ENCODE data around the gene TTYH3. TPM values are rescaled to one million over a fixed set of nuclear protein-coding genes. Genes with fewer than 3 reads are reported as not detected.
A peak's percentile ranks its signal among the peaks of the same experiment; 100 is the strongest.

The TTYH3 gene
- total RNA-seq, 4 donors from 2014 or later = 14.0 to 26.3 (median 19.5) TPM

DNA sequence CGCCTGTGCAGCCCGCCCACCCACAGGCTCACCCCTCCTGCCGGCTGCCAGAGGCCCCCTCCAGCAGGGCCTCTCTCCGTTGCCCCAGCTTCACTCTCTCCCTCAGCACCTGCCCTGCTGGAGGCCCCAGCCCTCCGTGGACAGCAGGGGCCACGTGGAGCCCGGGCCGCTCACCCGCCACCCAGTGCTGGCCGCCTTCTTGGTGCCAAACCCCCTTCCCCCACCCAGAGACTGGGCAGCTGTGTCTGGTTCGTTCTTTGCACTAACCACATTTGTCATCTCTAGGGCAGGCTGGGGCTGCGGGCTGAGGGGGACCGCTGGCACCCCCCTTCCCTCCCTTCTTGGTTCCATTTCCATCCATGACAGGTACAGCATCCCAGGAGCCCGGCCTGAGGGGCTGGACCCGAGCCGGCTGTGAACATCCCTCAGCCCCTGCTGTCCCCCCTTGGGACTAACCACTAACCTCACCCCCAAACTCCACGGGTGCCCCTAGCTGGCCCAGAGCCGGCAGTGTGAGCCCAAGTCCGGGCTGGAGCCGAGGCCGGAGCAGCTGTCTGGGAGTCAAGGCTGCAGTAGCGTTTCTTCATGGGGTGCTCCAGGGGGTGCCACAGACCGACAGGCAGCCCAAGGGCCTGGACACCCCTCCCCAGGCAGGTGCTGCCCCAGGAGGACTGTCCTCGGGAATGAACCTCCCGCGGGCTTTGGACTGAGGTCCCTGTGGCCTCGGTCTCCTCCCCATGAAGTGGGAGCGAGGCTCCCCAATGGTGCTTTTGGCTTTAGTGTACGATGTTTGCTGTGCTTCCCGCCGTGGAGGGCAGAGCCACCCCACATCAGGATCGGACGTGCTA lies 30.7 kb downstream of the TTYH3 start:
- WGBS = 70% methylated on average over 17 of the region's 33 CpGs

DNA sequence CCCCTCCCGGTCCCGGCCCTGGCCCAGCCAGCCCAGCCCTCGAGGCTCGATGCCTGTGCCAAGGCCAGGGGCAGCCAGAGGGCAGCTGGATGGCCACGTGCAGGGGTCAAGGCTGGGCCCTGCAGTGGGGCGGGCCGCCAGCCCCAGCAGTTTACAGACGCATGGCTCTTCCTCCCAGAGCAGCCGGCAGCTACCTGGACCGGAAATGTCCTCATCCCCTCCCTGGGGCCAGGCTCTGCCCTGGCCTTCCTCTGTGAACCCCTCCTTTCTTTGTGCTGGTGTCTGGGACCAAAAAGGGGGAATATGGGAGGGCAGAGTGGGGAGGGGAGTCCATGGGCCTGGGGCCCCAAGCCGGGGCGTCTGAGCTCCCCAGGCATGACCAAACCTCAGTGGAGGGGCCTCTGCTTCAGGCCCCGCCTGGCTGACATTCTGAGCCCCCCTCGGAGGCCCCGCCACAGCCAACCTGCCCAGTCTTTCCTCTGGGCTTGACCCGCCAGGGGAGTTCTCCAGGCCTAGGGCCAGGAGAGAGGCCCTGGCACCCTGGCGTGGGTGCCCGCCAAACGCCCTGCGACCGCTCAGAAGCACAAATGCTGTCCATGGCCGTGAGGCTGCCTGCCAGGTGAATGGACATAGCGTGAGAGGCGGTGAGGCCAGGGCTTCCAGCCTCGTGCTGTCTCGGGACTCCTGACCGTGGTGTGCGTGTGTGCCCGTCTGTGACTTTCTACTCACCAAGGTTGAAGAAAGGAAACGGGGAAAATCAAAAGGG lies 31.5 kb downstream of the TTYH3 start:
- Histone ChIP-seq H3K9me3 (no peaks in the 10 kb centered on the region), H3K27ac (no peak overlapping the region), H3K4me3 (no peak overlapping the region), H3K4me1 (peaks cover 37% of the 10 kb centered on the region), H3K36me3 (peaks cover 21% of the 10 kb centered on the region), H3K27me3 (no peaks in the 10 kb centered on the region)
- DNase-seq (ENCODE audit: low spot score in 2 of 2) = peak in 1 of 2 donors; percentile 64
- TF ChIP-seq POLR2A (IDR thresholded peaks at IDR 0.05) (no peak), POLR2AphosphoS5 (IDR thresholded peaks at IDR 0.05) (no peak), EP300 (IDR thresholded peaks at IDR 0.05) (no peak)
- TF ChIP-seq, protein P1, sequence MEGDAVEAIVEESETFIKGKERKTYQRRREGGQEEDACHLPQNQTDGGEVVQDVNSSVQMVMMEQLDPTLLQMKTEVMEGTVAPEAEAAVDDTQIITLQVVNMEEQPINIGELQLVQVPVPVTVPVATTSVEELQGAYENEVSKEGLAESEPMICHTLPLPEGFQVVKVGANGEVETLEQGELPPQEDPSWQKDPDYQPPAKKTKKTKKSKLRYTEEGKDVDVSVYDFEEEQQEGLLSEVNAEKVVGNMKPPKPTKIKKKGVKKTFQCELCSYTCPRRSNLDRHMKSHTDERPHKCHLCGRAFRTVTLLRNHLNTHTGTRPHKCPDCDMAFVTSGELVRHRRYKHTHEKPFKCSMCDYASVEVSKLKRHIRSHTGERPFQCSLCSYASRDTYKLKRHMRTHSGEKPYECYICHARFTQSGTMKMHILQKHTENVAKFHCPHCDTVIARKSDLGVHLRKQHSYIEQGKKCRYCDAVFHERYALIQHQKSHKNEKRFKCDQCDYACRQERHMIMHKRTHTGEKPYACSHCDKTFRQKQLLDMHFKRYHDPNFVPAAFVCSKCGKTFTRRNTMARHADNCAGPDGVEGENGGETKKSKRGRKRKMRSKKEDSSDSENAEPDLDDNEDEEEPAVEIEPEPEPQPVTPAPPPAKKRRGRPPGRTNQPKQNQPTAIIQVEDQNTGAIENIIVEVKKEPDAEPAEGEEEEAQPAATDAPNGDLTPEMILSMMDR (IDR thresholded peaks at IDR 0.05) = no peak
- 70% methylated on average over 19 of the region's 30 CpGs for WGBS

More for the DNA sequence above, 30.7 kb downstream of the TTYH3 start:
- no peak overlapping the region for H3K27ac ChIP-seq
- peaks cover 29% of the 10 kb centered on the region for H3K36me3 ChIP-seq
- no peaks in the 10 kb centered on the region for H3K27me3 ChIP-seq
- H3K4me1 ChIP-seq = peaks cover 37% of the 10 kb centered on the region
- H3K4me3 ChIP-seq = no peak overlapping the region
- no peak for DNase-seq (ENCODE audit: low spot score in 2 of 2)
- TF ChIP-seq EP300 (IDR thresholded peaks at IDR 0.05) (no peak), POLR2AphosphoS5 (IDR thresholded peaks at IDR 0.05) (no peak), POLR2A (IDR thresholded peaks at IDR 0.05) (no peak)
- TF ChIP-seq, protein P1 (IDR thresholded peaks at IDR 0.05) = no peak
- H3K9me3 ChIP-seq = no peaks in the 10 kb centered on the region

DNA sequence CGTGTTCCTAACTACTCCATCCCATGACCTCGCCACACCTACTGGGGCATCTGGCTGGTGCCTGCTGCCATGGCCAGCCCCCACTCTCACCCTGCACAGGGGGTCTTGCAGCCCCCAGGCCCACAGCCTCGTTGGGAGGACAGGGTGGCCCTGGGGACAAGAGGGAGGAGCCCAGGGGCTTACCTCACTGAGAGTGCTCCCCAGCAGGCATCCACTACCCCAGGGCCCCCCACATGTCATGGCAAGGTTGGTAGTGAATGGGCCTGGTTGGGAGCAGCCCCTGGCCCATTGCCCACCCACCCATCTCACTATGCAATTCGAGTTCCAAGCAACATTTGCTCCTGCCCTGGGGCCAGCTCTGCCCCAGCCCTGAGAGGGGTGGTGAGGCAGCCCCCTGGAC lies 32.2 kb downstream of the TTYH3 start:
- Histone ChIP-seq H3K9me3 (no peaks in the 10 kb centered on the region), H3K36me3 (peaks cover 14% of the 10 kb centered on the region), H3K4me3 (no peak overlapping the region), H3K4me1 (peaks cover 37% of the 10 kb centered on the region), H3K27ac (no peak overlapping the region), H3K27me3 (no peaks in the 10 kb centered on the region)
- no peak for TF ChIP-seq POLR2AphosphoS5 (IDR thresholded peaks at IDR 0.05)
- TF ChIP-seq, protein P1 (IDR thresholded peaks at IDR 0.05) = no peak
- TF ChIP-seq EP300 (IDR thresholded peaks at IDR 0.05) = no peak
- 60% methylated on average over 3 of the region's 4 CpGs for WGBS
- no peak for DNase-seq (ENCODE audit: low spot score in 2 of 2)

DNA sequence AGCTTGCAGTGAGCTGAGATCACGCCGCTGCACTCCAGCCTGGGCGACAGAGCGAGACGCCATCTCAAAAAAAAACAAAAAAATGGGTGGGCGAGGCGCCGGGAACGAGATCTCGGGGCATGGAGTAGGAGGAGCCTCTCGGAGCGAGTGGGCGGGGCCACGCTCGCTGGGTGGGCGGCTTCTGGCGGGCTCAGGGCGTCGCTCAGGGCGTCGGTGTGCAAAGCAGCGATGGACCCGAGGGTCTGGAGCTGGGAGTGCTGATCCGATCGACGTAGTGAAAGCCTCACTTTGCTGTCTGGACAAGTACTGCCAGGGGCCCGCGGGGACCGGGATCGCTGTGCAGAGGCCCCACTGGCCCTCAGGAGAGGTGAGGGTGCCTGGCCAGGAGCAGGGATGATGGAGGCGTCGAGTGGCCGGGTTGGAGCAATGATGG lies 33.6 kb downstream of the TTYH3 start:
- no peak for DNase-seq (ENCODE audit: low spot score in 2 of 2)
- H3K4me1 ChIP-seq = peaks cover 32% of the 10 kb centered on the region
- H3K27me3 ChIP-seq = no peaks in the 10 kb centered on the region
- TF ChIP-seq POLR2AphosphoS5 (IDR thresholded peaks at IDR 0.05) = no peak
- TF ChIP-seq EP300 (IDR thresholded peaks at IDR 0.05) = no peak
- no peak for TF ChIP-seq POLR2A (IDR thresholded peaks at IDR 0.05)
- TF ChIP-seq, protein P1 (IDR thresholded peaks at IDR 0.05) = no peak
- WGBS = 26% methylated on average over 20 of the region's 33 CpGs
- peaks cover 12% of the 10 kb centered on the region for H3K36me3 ChIP-seq
- H3K4me3 ChIP-seq = no peak overlapping the region
- H3K27ac ChIP-seq = no peak overlapping the region
- no peaks in the 10 kb centered on the region for H3K9me3 ChIP-seq

DNA sequence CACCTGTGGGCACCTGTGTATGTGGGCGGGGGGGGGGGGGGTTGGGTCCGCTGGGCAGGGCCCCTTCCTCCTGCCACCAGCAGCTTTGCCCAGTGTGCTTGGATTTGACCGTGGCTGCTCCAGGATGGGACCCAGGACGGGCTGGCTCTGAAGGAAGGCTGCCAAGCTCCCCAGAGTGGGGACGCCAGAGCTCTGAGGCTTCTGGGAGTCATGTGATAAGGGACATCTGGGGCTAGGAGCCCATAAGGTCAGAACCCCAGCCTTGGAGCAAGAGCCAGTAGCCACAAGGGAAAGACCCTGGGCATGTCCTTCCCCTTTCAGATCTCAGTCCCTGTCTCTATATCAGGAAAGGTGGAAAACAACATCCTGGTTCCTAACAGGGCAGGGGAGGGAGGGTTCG lies 34.4 kb downstream of the TTYH3 start:
- WGBS = no CpG with 5 or more reads among the region's 6 CpGs
- TF ChIP-seq EP300 (IDR thresholded peaks at IDR 0.05) (no peak), POLR2A (IDR thresholded peaks at IDR 0.05) (no peak), POLR2AphosphoS5 (IDR thresholded peaks at IDR 0.05) (no peak)
- TF ChIP-seq, protein P1 (IDR thresholded peaks at IDR 0.05) = no peak
- Histone ChIP-seq H3K36me3 (peaks cover 12% of the 10 kb centered on the region), H3K27me3 (no peaks in the 10 kb centered on the region), H3K4me1 (peaks cover 25% of the 10 kb centered on the region), H3K27ac (no peak overlapping the region), H3K4me3 (no peak overlapping the region), H3K9me3 (no peaks in the 10 kb centered on the region)
- DNase-seq (ENCODE audit: low spot score in 2 of 2) = no peak

Data from suprapubic skin (tissue), 4 donors.